Activated T-cell treated with anti-CD3 and anti-CD28 coated beads, Interleukin-2, amount 50 U/mL, for 72 hours (primary cell): ENCODE measurements around the gene GLTP. TPM values are rescaled to one million over a fixed set of nuclear protein-coding genes. Genes with fewer than 3 reads are reported as not detected.

Experiments
- ATAC-seq, 2 donors: fragments of 150-1000 bp; cut with Tn5 transposase; replicated peaks in 1 of 2; 2 replicates each; pipeline ENCODE4 v1.10.0; 2021; ENCODE audit warnings: moderate library complexity in 2 of 2, mild to moderate bottlenecking in 1 of 2
- DNase-seq, 2 donors: peaks; one replicate each; pipeline ENCODE4 v3.0.0; 2021 to 2022; ENCODE audit warnings: mixed read lengths in 1 of 2
- H3K27ac Mint-ChIP-seq: one replicate; pipeline ENCODE4 v1.8.0; 2022; ENCODE audit warnings: mild to moderate bottlenecking, moderate library complexity, mixed read lengths
- H3K27me3 Mint-ChIP-seq: one replicate; pipeline ENCODE4 v1.8.0; 2022; ENCODE audit warnings: low read depth, mixed read lengths
- H3K36me3 Mint-ChIP-seq, 2 donors: one replicate each; pipeline ENCODE4 v1.8.0; 2022; ENCODE audit warnings: mixed read lengths in 2 of 2, mild to moderate bottlenecking in 1 of 2; ENCODE audit not compliant: insufficient read depth in 2 of 2
- H3K4me1 Mint-ChIP-seq: one replicate; pipeline ENCODE4 v1.8.0; 2022; ENCODE audit warnings: low read depth, mixed read lengths
- H3K4me3 Mint-ChIP-seq, 2 donors: one replicate each; pipeline ENCODE4 v1.8.0; 2022; ENCODE audit warnings: mild to moderate bottlenecking in 2 of 2, mixed read lengths in 2 of 2, moderate library complexity in 2 of 2
- H3K9me3 Mint-ChIP-seq, 2 donors: one replicate each; pipeline ENCODE4 v1.8.0; 2022; ENCODE audit warnings: mixed read lengths in 2 of 2
- total RNA-seq, 2 donors: library from RNA; stranded (reverse); gene quantifications; one replicate each; pipeline ENCODE4 v1.2.3, GENCODE V29; 2022

GLTP gene
- total RNA-seq, 2 donors from 2014 or later: 23.8 to 24.5 TPM

GRCh38 chr12:109815757-109816617 lies 64.4 kb downstream of the GLTP start:
- no peaks in the 10 kb centered on the region for H3K9me3 Mint-ChIP-seq

DNA sequence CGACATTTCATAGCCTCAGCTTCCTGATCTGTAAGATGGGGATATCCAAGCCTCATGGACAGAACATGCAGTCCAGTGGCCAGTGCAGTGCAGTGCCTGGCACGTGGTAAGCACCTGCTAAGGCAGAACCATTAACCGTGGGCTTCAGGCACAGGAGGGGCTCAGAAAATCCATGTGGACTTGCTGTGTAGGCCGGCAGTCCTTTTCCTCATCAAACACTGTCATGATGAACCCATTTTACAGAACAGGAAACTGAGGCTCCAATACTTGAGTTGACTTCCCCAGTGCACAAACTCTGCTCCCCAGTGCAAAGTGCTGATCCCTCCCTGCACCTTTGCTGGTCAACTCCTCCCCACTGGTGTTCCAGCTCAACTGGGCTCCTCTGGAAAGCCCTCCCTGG lies 65.1 kb downstream of the GLTP start:
- no peaks in the 10 kb centered on the region for H3K36me3 Mint-ChIP-seq
- no peak for ATAC-seq
- no peak overlapping the region for H3K4me3 Mint-ChIP-seq
- DNase-seq: no peak
- no peaks in the 10 kb centered on the region for H3K4me1 Mint-ChIP-seq
- no peak overlapping the region for H3K27ac Mint-ChIP-seq
- no peaks in the 10 kb centered on the region for H3K27me3 Mint-ChIP-seq
- H3K9me3 Mint-ChIP-seq: no peaks in the 10 kb centered on the region

More at GRCh38 chr12:109815757-109816617, 64.4 kb downstream of the GLTP start:
- no peak for DNase-seq
- no peak overlapping the region for H3K4me3 Mint-ChIP-seq
- H3K4me1 Mint-ChIP-seq: no peaks in the 10 kb centered on the region
- no peak for ATAC-seq
- no peak overlapping the region for H3K27ac Mint-ChIP-seq
- H3K36me3 Mint-ChIP-seq: no peaks in the 10 kb centered on the region
- H3K27me3 Mint-ChIP-seq: no peaks in the 10 kb centered on the region

DNA sequence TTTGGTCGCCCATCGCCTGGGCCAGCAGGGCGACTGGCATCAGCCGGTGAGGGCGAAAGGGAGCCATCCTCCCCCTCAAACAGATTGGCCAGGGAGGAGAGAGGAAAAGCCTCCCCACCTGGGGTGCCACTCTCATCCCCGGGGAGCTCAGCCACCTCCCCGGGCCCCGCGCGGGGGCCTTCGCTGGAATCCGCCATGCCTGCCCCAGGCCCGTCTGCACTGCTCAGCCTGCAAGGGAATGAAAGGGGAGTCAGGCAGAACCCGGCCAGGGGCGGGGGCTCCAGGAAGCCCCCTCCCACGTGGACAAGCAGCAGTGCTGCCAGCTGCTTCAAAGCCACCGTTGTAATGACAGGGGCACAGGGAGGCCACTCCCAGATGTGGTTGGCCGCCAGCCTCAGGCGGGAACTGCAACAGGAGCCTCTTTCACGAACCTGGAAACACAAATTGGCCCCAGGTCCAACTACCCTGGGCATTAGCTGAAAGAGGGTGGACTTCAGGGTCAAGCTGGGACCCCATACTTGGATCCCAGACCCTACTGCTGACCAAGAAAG lies 65.7 kb downstream of the GLTP start:
- ATAC-seq: no peak
- Mint-ChIP-seq H3K27me3 (no peaks in the 10 kb centered on the region), H3K36me3 (no peaks in the 10 kb centered on the region), H3K27ac (no peak overlapping the region), H3K4me3 (no peak overlapping the region), H3K9me3 (no peaks in the 10 kb centered on the region), H3K4me1 (no peaks in the 10 kb centered on the region)
- DNase-seq: no peak

DNA sequence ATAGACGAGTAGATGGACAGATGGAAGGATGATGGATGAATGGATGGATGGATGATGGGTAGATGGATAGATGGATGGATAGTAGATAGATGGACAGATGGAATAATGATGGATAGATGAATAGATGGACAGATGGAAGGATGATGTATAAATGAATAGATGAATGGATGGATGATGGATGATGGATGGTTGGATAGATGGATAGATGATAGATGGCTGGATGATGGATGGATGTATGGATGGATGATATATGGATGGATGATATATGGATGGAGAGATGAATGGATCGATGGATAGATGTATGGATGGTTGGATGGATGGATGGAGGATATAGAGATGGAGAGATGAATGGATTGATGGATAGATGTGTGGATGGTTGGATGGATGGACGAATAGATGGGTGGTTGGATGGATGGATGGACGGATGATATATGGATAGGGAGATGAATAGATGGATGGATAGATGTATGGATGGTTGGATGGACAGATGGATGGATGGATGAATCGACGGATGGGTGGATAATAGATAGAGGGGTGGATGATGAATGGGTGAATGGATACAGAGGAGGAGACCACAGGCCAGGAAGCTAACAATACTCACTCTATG lies 66.4 kb downstream of the GLTP start:
- DNase-seq: no peak
- Mint-ChIP-seq H3K27ac (no peak overlapping the region), H3K4me1 (no peaks in the 10 kb centered on the region), H3K27me3 (no peaks in the 10 kb centered on the region), H3K36me3 (no peaks in the 10 kb centered on the region), H3K4me3 (no peak overlapping the region), H3K9me3 (no peaks in the 10 kb centered on the region)
- ATAC-seq: no peak

- Mint-ChIP-seq H3K36me3 (no peaks in the 10 kb centered on the region), H3K4me3 (no peak overlapping the region), H3K27ac (no peak overlapping the region), H3K9me3 (no peaks in the 10 kb centered on the region), H3K27me3 (no peaks in the 10 kb centered on the region), H3K4me1 (no peaks in the 10 kb centered on the region)
- DNase-seq (no peak), ATAC-seq (no peak)
Observed at GRCh38 chr12:109811624-109811995, 68.7 kb downstream of the GLTP start.

DNA sequence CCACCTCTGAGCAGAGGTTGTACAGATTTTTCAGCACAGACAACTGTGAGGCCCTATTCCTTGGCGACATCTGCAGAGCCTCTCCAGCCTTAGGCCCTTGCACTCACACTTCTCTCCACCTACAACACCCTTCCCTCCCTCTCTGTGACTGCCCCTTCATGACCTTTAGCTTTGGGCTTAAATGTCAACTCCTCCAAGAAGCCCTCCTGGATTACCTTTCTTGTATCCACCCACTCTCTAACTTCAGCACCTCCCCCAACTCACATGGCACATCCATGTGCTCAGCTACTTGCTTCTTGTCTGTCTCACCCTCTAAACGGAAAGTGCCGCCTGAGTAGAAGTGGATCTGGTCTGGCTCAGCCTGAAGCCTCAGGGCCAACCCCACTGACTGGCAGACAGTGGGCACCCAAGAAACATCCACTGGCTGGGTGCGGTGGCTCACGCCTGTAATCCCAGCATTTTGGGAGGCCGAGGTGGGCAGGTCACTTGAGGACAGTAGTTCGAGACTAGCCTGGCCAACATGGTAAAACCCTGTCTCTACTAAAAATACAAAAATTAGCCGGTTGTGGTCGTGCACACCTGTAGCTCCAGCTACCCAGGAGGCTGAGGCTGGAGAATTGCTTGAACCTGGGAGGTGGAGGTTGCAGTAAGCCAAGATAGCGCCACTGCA lies 69.3 kb downstream of the GLTP start:
- Mint-ChIP-seq H3K27me3 (no peaks in the 10 kb centered on the region), H3K27ac (no peak overlapping the region), H3K4me1 (no peaks in the 10 kb centered on the region), H3K4me3 (no peak overlapping the region), H3K36me3 (no peaks in the 10 kb centered on the region), H3K9me3 (no peaks in the 10 kb centered on the region)
- DNase-seq (no peak), ATAC-seq (no peak)

- ATAC-seq (no peak), DNase-seq (no peak)
- Mint-ChIP-seq H3K9me3 (no peaks in the 10 kb centered on the region), H3K36me3 (no peaks in the 10 kb centered on the region), H3K4me3 (no peak overlapping the region), H3K27ac (no peak overlapping the region), H3K4me1 (no peaks in the 10 kb centered on the region), H3K27me3 (no peaks in the 10 kb centered on the region)
Observed at GRCh38 chr12:109808876-109809646, 71.3 kb downstream of the GLTP start.

DNA sequence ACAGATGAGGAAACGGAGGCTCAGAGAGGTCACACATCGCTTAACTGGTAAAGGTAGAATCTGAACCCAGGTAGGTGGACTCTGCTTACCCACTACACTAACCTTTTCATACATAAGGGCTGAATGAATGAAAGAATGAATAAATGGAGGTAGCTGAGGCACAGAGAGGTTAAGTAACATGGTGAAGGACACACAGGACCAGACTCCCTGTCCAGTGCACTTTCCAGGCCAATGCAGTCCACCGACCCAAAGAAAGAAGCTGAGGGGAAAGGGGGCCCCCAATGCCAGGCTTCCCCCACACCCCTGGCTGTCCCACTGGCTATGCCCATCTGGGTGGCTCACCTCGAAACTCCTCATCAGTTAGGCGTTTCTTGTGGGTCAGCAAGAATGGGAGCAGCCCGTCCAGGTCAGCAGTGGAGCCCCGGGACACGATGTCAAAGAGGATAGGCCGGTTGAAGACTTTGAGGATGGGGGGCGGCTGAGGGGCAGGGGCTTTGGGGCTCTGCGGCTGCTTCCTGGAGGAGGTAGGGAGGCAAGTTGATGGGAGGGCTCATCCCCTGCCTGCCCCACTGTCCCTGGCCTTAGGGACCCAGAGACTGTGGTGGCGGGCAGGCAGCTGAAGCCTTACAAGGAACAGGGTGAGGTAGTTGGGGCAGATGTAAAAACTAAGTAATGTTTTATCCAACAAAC lies 72.2 kb downstream of the GLTP start:
- DNase-seq (no peak), ATAC-seq (no peak)
- Mint-ChIP-seq H3K9me3 (no peaks in the 10 kb centered on the region), H3K4me3 (no peak overlapping the region), H3K27me3 (no peaks in the 10 kb centered on the region), H3K27ac (no peak overlapping the region), H3K36me3 (no peaks in the 10 kb centered on the region), H3K4me1 (no peaks in the 10 kb centered on the region)

- Mint-ChIP-seq H3K4me1 (no peaks in the 10 kb centered on the region), H3K9me3 (no peaks in the 10 kb centered on the region), H3K27ac (no peak overlapping the region), H3K27me3 (no peaks in the 10 kb centered on the region), H3K36me3 (no peaks in the 10 kb centered on the region), H3K4me3 (no peak overlapping the region)
- ATAC-seq (peak; percentile 72 to 77), DNase-seq (peak; percentile 63 to 73)
Observed at GRCh38 chr12:109804820-109805761, 75.2 kb downstream of the GLTP start.

DNA sequence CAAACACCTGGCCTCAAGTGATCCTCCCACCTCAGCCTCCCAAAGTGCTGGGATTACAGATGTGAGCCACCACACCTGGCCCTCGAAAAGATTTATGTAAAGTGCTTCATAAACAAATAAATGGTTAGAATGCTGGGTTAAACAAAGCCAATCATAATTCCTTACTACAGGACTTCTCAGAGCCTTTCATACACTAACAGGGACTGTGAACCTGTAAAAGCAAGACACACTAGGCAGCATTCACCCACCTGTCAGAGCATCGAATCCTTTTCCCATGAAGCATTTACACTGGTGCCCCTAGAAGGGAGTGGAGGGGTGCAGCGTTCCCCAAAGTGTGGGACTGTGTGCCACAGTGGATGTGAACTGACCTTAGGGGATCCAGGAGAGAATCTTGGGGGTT lies 76.7 kb downstream of the GLTP start:
- Mint-ChIP-seq H3K9me3 (no peaks in the 10 kb centered on the region), H3K36me3 (no peaks in the 10 kb centered on the region), H3K4me1 (no peaks in the 10 kb centered on the region), H3K27ac (no peak overlapping the region), H3K27me3 (no peaks in the 10 kb centered on the region), H3K4me3 (no peak overlapping the region)
- no peak for DNase-seq
- ATAC-seq: no peak

GRCh38 chr12:109802828-109803227 lies 77.5 kb downstream of the GLTP start:
- DNase-seq: no peak
- no peak overlapping the region for H3K4me3 Mint-ChIP-seq
- no peaks in the 10 kb centered on the region for H3K9me3 Mint-ChIP-seq
- no peaks in the 10 kb centered on the region for H3K27me3 Mint-ChIP-seq
- no peaks in the 10 kb centered on the region for H3K4me1 Mint-ChIP-seq
- no peaks in the 10 kb centered on the region for H3K36me3 Mint-ChIP-seq
- H3K27ac Mint-ChIP-seq: no peak overlapping the region
- no peak for ATAC-seq
